ENCODE results near the gene FRAS1.
"Not testable (repeated sequence)": the region's sequence is repeated elsewhere in the genome, so short reads cannot be mapped to it uniquely, and the experiment has no call there.

FRAS1 gene

GRCh38 chr4:78446619-78447018, 389.5 kb downstream of the FRAS1 start:
- Histone ChIP-seq H3K9ac (ENCODE audit: low read length) (no peak overlapping the region), H3K27me3 (ENCODE audit: control insufficient read depth, insufficient read depth, low read length) (no peaks in the 10 kb centered on the region), H3K27ac (ENCODE audit: low read depth, low read length) (no peak overlapping the region), H3K4me3 (ENCODE audit: low read length) (no peak overlapping the region), H3K4me1 (ENCODE audit: control insufficient read depth, insufficient read depth, low read length) (no peaks in the 10 kb centered on the region), H3K36me3 (ENCODE audit: control insufficient read depth, insufficient read depth, low read length) (no peaks in the 10 kb centered on the region)

GRCh38 chr4:78451407-78451806, 394.3 kb downstream of the FRAS1 start:
- no peak overlapping the region for H3K27ac ChIP-seq (ENCODE audit: low read depth, low read length)
- H3K36me3 ChIP-seq (ENCODE audit: control insufficient read depth, insufficient read depth, low read length) = no peaks in the 10 kb centered on the region
- no peaks in the 10 kb centered on the region for H3K4me1 ChIP-seq (ENCODE audit: control insufficient read depth, insufficient read depth, low read length)
- no peak overlapping the region for H3K4me3 ChIP-seq (ENCODE audit: low read length)
- no peaks in the 10 kb centered on the region for H3K27me3 ChIP-seq (ENCODE audit: control insufficient read depth, insufficient read depth, low read length)
- no peak overlapping the region for H3K9ac ChIP-seq (ENCODE audit: low read length)

GRCh38 chr4:78454016-78454415, 396.9 kb downstream of the FRAS1 start:
- Histone ChIP-seq H3K27me3 (ENCODE audit: control insufficient read depth, insufficient read depth, low read length) (no peaks in the 10 kb centered on the region), H3K4me1 (ENCODE audit: control insufficient read depth, insufficient read depth, low read length) (no peaks in the 10 kb centered on the region), H3K36me3 (ENCODE audit: control insufficient read depth, insufficient read depth, low read length) (no peaks in the 10 kb centered on the region), H3K27ac (ENCODE audit: low read depth, low read length) (no peak overlapping the region), H3K9ac (ENCODE audit: low read length) (no peak overlapping the region), H3K4me3 (ENCODE audit: low read length) (no peak overlapping the region)

- H3K36me3 ChIP-seq (ENCODE audit: control insufficient read depth, insufficient read depth, low read length) = no peaks in the 10 kb centered on the region
- H3K4me3 ChIP-seq (ENCODE audit: low read length) = no peak overlapping the region
- no peaks in the 10 kb centered on the region for H3K27me3 ChIP-seq (ENCODE audit: control insufficient read depth, insufficient read depth, low read length)
- no peaks in the 10 kb centered on the region for H3K4me1 ChIP-seq (ENCODE audit: control insufficient read depth, insufficient read depth, low read length)
- no peak overlapping the region for H3K9ac ChIP-seq (ENCODE audit: low read length)
- H3K27ac ChIP-seq (ENCODE audit: low read depth, low read length) = no peak overlapping the region
These were observed 400.6 kb downstream of the FRAS1 start for GRCh38 chr4:78457751-78458150.

- H3K4me1 ChIP-seq (ENCODE audit: control insufficient read depth, insufficient read depth, low read length) = no peaks in the 10 kb centered on the region
- no peak overlapping the region for H3K27ac ChIP-seq (ENCODE audit: low read depth, low read length)
- no peak overlapping the region for H3K9ac ChIP-seq (ENCODE audit: low read length)
- H3K27me3 ChIP-seq (ENCODE audit: control insufficient read depth, insufficient read depth, low read length) = no peaks in the 10 kb centered on the region
- H3K36me3 ChIP-seq (ENCODE audit: control insufficient read depth, insufficient read depth, low read length) = no peaks in the 10 kb centered on the region
- H3K4me3 ChIP-seq (ENCODE audit: low read length) = no peak overlapping the region
These were observed 402.2 kb downstream of the FRAS1 start for GRCh38 chr4:78459327-78459726.

DNA sequence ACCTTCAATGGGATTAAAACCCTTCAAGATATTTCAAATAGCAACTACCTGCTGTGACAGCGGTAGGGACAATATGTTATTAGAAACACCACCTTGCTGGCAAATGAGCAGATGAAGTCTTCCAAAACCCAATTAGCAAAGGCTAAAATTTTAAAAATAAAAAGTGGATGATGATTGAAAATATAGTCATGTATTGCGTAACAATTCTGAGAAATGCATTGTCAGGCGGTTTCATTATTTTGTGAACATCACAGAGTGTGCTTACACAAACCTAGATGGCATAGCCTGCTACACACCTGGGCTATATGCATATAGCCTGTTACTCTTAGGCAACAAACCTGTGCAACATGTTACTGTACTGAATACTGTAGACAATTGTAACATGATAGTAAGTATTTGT, 403.2 kb downstream of the FRAS1 start:
- Histone ChIP-seq H3K4me3 (ENCODE audit: low read length) (no peak overlapping the region), H3K27ac (ENCODE audit: low read depth, low read length) (no peak overlapping the region), H3K36me3 (ENCODE audit: control insufficient read depth, insufficient read depth, low read length) (no peaks in the 10 kb centered on the region), H3K27me3 (ENCODE audit: control insufficient read depth, insufficient read depth, low read length) (no peaks in the 10 kb centered on the region), H3K4me1 (ENCODE audit: control insufficient read depth, insufficient read depth, low read length) (no peaks in the 10 kb centered on the region), H3K9ac (ENCODE audit: low read length) (no peak overlapping the region)

GRCh38 chr4:78464265-78464664, 407.1 kb downstream of the FRAS1 start:
- Histone ChIP-seq H3K4me3 (ENCODE audit: low read length) (no peak overlapping the region), H3K9ac (ENCODE audit: low read length) (no peak overlapping the region), H3K4me1 (ENCODE audit: control insufficient read depth, insufficient read depth, low read length) (no peaks in the 10 kb centered on the region), H3K36me3 (ENCODE audit: control insufficient read depth, insufficient read depth, low read length) (no peaks in the 10 kb centered on the region), H3K27ac (ENCODE audit: low read depth, low read length) (no peak overlapping the region), H3K27me3 (ENCODE audit: control insufficient read depth, insufficient read depth, low read length) (no peaks in the 10 kb centered on the region)

- H3K36me3 ChIP-seq (ENCODE audit: control insufficient read depth, insufficient read depth, low read length); H3K4me3 ChIP-seq (ENCODE audit: low read length); H3K27ac ChIP-seq (ENCODE audit: low read depth, low read length); H3K27me3 ChIP-seq (ENCODE audit: control insufficient read depth, insufficient read depth, low read length); H3K9ac ChIP-seq (ENCODE audit: low read length); H3K4me1 ChIP-seq (ENCODE audit: control insufficient read depth, insufficient read depth, low read length): not testable (repeated sequence)
These were observed 410.1 kb downstream of the FRAS1 start for GRCh38 chr4:78467223-78467622.

- Histone ChIP-seq H3K27ac (ENCODE audit: low read depth, low read length) (no peak overlapping the region), H3K4me1 (ENCODE audit: control insufficient read depth, insufficient read depth, low read length) (no peaks in the 10 kb centered on the region), H3K4me3 (ENCODE audit: low read length) (no peak overlapping the region), H3K36me3 (ENCODE audit: control insufficient read depth, insufficient read depth, low read length) (no peaks in the 10 kb centered on the region), H3K9ac (ENCODE audit: low read length) (no peak overlapping the region), H3K27me3 (ENCODE audit: control insufficient read depth, insufficient read depth, low read length) (no peaks in the 10 kb centered on the region)
These were observed 411.1 kb downstream of the FRAS1 start for GRCh38 chr4:78468272-78468671.

GRCh38 chr4:78476108-78476704, 419.1 kb downstream of the FRAS1 start:
- no peak overlapping the region for H3K9ac ChIP-seq (ENCODE audit: low read length)
- H3K36me3 ChIP-seq (ENCODE audit: control insufficient read depth, insufficient read depth, low read length) = no peaks in the 10 kb centered on the region
- no peak overlapping the region for H3K4me3 ChIP-seq (ENCODE audit: low read length)
- H3K27me3 ChIP-seq (ENCODE audit: control insufficient read depth, insufficient read depth, low read length) = no peaks in the 10 kb centered on the region
- no peaks in the 10 kb centered on the region for H3K4me1 ChIP-seq (ENCODE audit: control insufficient read depth, insufficient read depth, low read length)
- no peak overlapping the region for H3K27ac ChIP-seq (ENCODE audit: low read depth, low read length)

GRCh38 chr4:78477276-78477675, 420.2 kb downstream of the FRAS1 start:
- H3K27ac ChIP-seq (ENCODE audit: low read depth, low read length) = no peak overlapping the region

DNA sequence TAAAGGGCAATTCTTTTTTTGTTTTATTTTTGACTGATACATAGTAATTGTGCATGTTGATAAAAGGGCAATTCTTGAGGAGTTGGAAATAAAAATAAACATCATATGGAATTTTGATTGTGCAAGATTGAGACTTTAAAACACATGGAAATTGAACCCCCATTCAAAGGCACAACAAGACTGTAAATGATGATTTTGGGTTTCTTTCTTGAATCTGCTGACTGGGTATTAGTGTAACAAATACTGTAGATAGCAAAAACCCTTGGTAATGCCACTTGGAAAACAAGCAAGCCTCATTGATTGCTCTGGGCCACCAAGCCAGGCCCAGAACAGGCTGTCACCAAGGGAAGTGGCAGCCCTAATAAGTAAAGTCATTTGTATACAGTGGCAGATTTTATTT, 421.4 kb downstream of the FRAS1 start:
- Histone ChIP-seq H3K4me3 (ENCODE audit: low read length) (no peak overlapping the region), H3K4me1 (ENCODE audit: control insufficient read depth, insufficient read depth, low read length) (no peaks in the 10 kb centered on the region), H3K36me3 (ENCODE audit: control insufficient read depth, insufficient read depth, low read length) (no peaks in the 10 kb centered on the region), H3K27ac (ENCODE audit: low read depth, low read length) (no peak overlapping the region), H3K27me3 (ENCODE audit: control insufficient read depth, insufficient read depth, low read length) (no peaks in the 10 kb centered on the region), H3K9ac (ENCODE audit: low read length) (no peak overlapping the region)

More at GRCh38 chr4:78477276-78477675, 420.2 kb downstream of the FRAS1 start:
- Histone ChIP-seq H3K4me3 (ENCODE audit: low read length) (no peak overlapping the region), H3K4me1 (ENCODE audit: control insufficient read depth, insufficient read depth, low read length) (no peaks in the 10 kb centered on the region), H3K9ac (ENCODE audit: low read length) (no peak overlapping the region), H3K36me3 (ENCODE audit: control insufficient read depth, insufficient read depth, low read length) (no peaks in the 10 kb centered on the region), H3K27me3 (ENCODE audit: control insufficient read depth, insufficient read depth, low read length) (no peaks in the 10 kb centered on the region)

GRCh38 chr4:78480286-78480685, 423.2 kb downstream of the FRAS1 start:
- no peak overlapping the region for H3K4me3 ChIP-seq (ENCODE audit: low read length)
- no peak overlapping the region for H3K9ac ChIP-seq (ENCODE audit: low read length)
- no peaks in the 10 kb centered on the region for H3K36me3 ChIP-seq (ENCODE audit: control insufficient read depth, insufficient read depth, low read length)
- H3K27me3 ChIP-seq (ENCODE audit: control insufficient read depth, insufficient read depth, low read length) = no peaks in the 10 kb centered on the region
- no peaks in the 10 kb centered on the region for H3K4me1 ChIP-seq (ENCODE audit: control insufficient read depth, insufficient read depth, low read length)
- no peak overlapping the region for H3K27ac ChIP-seq (ENCODE audit: low read depth, low read length)
